RCC 7860 (cell line): ENCODE measurements around the gene KCTD13.
"Not testable (repeated sequence)": the region's sequence is repeated elsewhere in the genome, so short reads cannot be mapped to it uniquely, and the experiment has no call there.

Source experiments
- DNase-seq: peaks from one replicate; pipeline ENCODE4 v3.0.0-alpha.2; 2015; ENCODE audit warnings: low spot score
- FAIRE-seq: peaks from 2 replicates; lab custom pipeline; 2012; peaks lifted over from hg19 to GRCh38; lab: Jason Lieb, UNC

The KCTD13 gene

GRCh38 chr16:29947897-29948296, 21.9 kb upstream of the KCTD13 start:
- no peak for FAIRE-seq

GRCh38 chr16:29943846-29944799, 18.1 kb upstream of the KCTD13 start:
- DNase-seq (peak; percentile 99), FAIRE-seq (peak; percentile 96)

More at GRCh38 chr16:29947897-29948296, 21.9 kb upstream of the KCTD13 start:
- DNase-seq: no peak

GRCh38 chr16:29940656-29941055, 14.6 kb upstream of the KCTD13 start:
- DNase-seq (no peak), FAIRE-seq (no peak)

GRCh38 chr16:29931750-29932149, 5.7 kb upstream of the KCTD13 start:
- not testable (repeated sequence) for DNase-seq, FAIRE-seq

GRCh38 chr16:29927070-29927905, 1.3 kb upstream of the KCTD13 start:
- no peak for DNase-seq
- FAIRE-seq: no peak

- FAIRE-seq: no peak
- DNase-seq: no peak
Observed at GRCh38 chr16:29926711-29927052, 656 bp upstream of the KCTD13 start.

GRCh38 chr16:29925105-29925756, 795 bp downstream of the KCTD13 start:
- no peak for FAIRE-seq
- no peak for DNase-seq

GRCh38 chr16:29922986-29923501, 3.0 kb downstream of the KCTD13 start:
- no peak for FAIRE-seq
- DNase-seq: no peak

- FAIRE-seq (no peak), DNase-seq (no peak)
Observed at GRCh38 chr16:29922326-29922725, 3.7 kb downstream of the KCTD13 start.

GRCh38 chr16:29921034-29921385, 5.0 kb downstream of the KCTD13 start:
- FAIRE-seq (no peak), DNase-seq (no peak)

GRCh38 chr16:29920288-29921033, 5.6 kb downstream of the KCTD13 start:
- FAIRE-seq (no peak), DNase-seq (no peak)

GRCh38 chr16:29916979-29917378, 9.0 kb downstream of the KCTD13 start:
- no peak for FAIRE-seq
- DNase-seq: peak; percentile 13

- peak; percentile 89 for FAIRE-seq
Observed at GRCh38 chr16:29915590-29916247, 10.3 kb downstream of the KCTD13 start.

GRCh38 chr16:29913514-29913913, 12.5 kb downstream of the KCTD13 start:
- DNase-seq (no peak), FAIRE-seq (no peak)

More at GRCh38 chr16:29915590-29916247, 10.3 kb downstream of the KCTD13 start:
- DNase-seq: peak; percentile 75

GRCh38 chr16:29912087-29912486, 13.9 kb downstream of the KCTD13 start:
- DNase-seq (no peak), FAIRE-seq (no peak)

- no peak for FAIRE-seq
- DNase-seq: no peak
Observed at GRCh38 chr16:29911676-29912010, 14.4 kb downstream of the KCTD13 start.

GRCh38 chr16:29910819-29911675, 15.0 kb downstream of the KCTD13 start:
- FAIRE-seq (no peak), DNase-seq (no peak)

GRCh38 chr16:29909851-29910250, 16.2 kb downstream of the KCTD13 start:
- not testable (repeated sequence) for DNase-seq, FAIRE-seq

GRCh38 chr16:29909391-29909790, 16.6 kb downstream of the KCTD13 start:
- DNase-seq (peak; percentile 5), FAIRE-seq (no peak)
